ENCODE data around the gene TKTL1.
"Not testable (repeated sequence)": the region's sequence is repeated elsewhere in the genome, so short reads cannot be mapped to it uniquely, and the experiment has no call there.

Gene TKTL1, protein sequence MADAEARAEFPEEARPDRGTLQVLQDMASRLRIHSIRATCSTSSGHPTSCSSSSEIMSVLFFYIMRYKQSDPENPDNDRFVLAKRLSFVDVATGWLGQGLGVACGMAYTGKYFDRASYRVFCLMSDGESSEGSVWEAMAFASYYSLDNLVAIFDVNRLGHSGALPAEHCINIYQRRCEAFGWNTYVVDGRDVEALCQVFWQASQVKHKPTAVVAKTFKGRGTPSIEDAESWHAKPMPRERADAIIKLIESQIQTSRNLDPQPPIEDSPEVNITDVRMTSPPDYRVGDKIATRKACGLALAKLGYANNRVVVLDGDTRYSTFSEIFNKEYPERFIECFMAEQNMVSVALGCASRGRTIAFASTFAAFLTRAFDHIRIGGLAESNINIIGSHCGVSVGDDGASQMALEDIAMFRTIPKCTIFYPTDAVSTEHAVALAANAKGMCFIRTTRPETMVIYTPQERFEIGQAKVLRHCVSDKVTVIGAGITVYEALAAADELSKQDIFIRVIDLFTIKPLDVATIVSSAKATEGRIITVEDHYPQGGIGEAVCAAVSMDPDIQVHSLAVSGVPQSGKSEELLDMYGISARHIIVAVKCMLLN

DNA sequence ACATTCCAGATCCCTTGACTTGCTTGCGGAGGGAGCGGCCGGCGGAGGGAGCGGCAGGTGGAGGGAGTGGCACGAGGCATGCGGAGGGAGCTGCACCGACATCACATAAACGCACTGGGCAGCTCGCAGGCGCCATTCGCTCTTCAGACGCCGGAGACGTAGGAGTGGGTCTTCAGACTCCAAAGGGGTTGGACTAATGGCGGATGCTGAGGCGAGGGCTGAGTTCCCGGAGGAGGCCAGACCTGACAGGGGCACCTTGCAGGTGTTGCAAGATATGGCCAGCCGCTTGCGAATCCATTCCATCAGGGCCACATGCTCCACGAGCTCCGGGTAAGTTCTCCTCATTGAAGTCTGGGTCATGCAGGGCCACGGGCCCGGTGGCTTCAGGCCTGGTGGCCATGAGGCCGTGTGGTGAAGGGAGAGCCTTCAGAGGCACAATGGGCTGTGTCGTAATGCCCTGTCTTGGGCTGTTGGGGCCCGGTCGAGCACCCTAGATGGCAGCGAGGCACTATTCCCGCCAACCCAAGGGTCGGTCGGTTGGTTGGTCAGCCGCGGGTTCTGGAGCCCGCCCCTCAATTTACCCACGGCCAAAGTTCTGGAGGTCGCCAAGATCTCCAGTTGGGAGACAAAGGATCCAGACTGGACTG, at the start of gene TKTL1:
Gene TKTL1 (plus strand): TSS at position 132 of the 647 bp plus-strand sequence. CDS start 65 bp downstream, at position 197.
- Mint-ChIP-seq H3K36me3 (ENCODE audit: low read depth) (no peaks in the 10 kb centered on the region), H3K27me3 (no peaks in the 10 kb centered on the region), H3K4me1 (ENCODE audit: low read depth) (peaks cover 5% of the 10 kb centered on the region), H3K4me3 (no peak within 1 kb of the TSS), H3K9me3 (no peaks in the 10 kb centered on the region), H3K27ac (no peak within 1 kb of the TSS)

DNA sequence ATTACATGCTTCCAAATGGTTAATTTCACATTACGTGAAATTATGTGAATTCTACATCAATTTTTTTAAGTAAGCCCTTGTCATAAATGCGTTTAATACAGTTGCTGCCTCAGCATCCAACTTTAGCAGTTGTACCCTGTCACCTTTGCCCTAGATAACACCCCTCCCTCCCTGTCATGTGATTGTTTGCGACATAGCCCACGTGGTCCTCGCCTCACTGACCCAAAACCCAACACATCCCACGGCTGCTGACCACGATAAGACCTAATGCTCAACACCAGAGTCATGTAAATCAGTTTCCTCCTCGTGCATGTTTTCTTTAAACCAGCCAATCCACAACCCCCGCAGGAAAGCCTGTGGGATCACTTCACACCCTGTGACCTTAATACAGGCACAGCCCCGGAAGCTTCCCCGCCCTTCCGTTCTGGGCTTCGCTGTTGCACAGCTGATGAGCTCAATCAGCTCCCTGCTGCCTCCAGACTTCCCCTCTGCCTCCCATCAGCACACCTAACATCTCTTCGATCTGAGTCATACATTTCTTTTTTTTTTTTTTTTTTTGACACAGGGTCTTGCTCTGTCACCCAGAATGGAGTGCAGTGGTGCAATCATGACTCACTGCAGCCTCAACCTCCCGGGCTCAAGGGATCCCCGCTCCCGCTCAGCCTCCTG, 48.1 kb upstream of the TKTL1 start:
- not testable (repeated sequence) for H3K27me3 Mint-ChIP-seq; H3K4me3 Mint-ChIP-seq; H3K4me1 Mint-ChIP-seq (ENCODE audit: low read depth); H3K36me3 Mint-ChIP-seq (ENCODE audit: low read depth); H3K27ac Mint-ChIP-seq; H3K9me3 Mint-ChIP-seq

DNA sequence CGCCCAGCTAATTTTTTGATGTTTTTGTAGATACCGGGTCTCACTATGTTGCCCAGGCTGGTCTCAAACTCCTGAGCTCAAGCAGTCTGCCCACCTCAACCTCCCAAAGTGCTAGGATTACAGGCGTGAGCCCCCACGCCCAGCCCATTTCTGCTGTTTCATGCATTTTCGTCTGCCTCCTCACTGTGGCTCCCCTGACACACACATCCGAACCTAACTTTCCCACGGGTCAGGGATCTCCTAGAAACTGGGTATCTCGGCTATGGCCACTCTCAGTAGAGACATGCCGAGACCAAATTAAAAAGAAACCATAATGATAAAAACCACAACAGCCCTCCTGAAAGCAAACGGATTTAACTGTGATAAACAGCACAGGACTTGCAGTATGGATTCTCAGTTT, 47.5 kb upstream of the TKTL1 start:
- H3K36me3 Mint-ChIP-seq (ENCODE audit: low read depth); H3K9me3 Mint-ChIP-seq; H3K27ac Mint-ChIP-seq; H3K4me3 Mint-ChIP-seq; H3K4me1 Mint-ChIP-seq (ENCODE audit: low read depth); H3K27me3 Mint-ChIP-seq: not testable (repeated sequence)

DNA sequence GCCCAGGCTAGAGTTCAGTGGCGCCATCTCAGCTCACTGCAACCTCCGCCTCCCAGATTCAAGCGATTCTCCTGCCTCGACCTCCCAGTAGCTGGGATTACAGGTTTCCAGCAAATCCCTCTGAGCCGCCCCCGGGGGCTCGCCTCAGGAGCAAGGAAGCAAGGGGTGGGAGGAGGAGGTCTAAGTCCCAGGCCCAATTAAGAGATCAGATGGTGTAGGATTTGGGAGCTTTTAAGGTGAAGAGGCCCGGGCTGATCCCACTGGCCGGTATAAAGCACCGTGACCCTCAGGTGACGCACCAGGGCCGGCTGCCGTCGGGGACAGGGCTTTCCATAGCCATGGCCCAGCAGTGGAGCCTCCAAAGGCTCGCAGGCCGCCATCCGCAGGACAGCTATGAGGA, 38.3 kb upstream of the TKTL1 start, which contains the start of gene OPN1MW3:
Gene OPN1MW3 (plus strand): TSS at position 301 of the 400 bp plus-strand sequence. CDS start 38 bp downstream, at position 339.
- not testable (repeated sequence) for H3K36me3 Mint-ChIP-seq (ENCODE audit: low read depth); H3K4me1 Mint-ChIP-seq (ENCODE audit: low read depth); H3K27ac Mint-ChIP-seq; H3K4me3 Mint-ChIP-seq; H3K27me3 Mint-ChIP-seq; H3K9me3 Mint-ChIP-seq

DNA sequence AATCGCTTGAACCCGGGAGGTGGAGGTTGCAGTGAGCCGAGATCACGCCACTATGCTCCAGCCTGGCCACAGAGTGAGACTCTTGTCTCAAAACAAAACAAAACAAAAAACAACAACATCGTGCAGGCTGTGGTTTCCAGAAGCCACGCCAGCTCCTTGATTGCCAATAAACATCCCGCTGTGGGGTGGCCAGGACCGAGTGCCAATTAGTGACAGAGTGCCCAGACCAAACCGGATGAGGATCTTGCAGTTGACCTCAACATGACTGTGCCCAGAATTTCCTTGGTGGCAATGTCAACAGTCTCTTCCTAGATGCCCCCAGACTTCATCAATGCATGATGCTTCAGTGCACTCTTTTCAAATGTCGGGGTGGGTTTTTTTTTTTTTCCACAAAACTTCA, 36.9 kb upstream of the TKTL1 start:
- H3K4me3 Mint-ChIP-seq: not testable (repeated sequence)

DNA sequence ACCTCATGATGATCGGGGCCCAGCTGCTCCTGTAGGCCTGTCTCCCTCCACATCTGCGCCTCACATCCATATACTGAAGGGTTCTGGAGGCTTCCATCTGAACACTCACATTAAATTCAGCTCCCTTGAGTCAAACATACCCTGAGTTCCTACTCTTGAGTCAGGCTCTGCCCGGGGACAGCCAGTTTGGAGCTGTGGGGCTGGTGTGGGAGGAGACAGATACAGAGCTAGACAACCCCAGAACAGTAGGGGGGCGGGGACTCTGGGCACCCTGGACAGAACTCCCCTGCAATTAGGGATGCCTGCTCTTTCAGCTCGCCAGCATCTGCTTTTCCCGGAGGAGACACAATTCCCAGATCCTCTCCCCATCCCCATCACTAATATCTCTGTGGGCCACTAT, 32.5 kb upstream of the TKTL1 start:
- H3K4me1 Mint-ChIP-seq (ENCODE audit: low read depth); H3K4me3 Mint-ChIP-seq; H3K27me3 Mint-ChIP-seq; H3K9me3 Mint-ChIP-seq; H3K27ac Mint-ChIP-seq; H3K36me3 Mint-ChIP-seq (ENCODE audit: low read depth): not testable (repeated sequence)

More for the DNA sequence above, 36.9 kb upstream of the TKTL1 start:
- H3K36me3 Mint-ChIP-seq (ENCODE audit: low read depth); H3K4me1 Mint-ChIP-seq (ENCODE audit: low read depth); H3K9me3 Mint-ChIP-seq; H3K27me3 Mint-ChIP-seq; H3K27ac Mint-ChIP-seq: not testable (repeated sequence)

DNA sequence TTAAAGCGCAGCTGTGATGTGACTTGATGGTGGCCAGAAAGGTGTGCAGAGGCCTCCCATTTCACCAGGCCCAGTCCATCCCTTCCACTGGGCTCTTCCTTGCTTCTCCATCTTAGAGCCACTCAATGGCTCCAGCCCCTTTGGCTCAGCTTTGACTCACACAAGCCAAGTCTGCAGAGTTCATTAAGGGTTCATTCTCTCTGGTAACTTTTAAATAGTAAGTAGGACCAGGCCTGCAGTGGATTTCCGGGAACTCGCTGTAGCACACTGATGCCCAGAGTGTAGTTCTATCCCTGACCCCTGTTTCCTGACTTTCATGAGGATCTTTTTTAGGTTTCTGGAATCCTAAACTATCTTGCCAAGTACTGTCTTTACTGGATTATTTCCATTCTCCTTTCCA, 26.4 kb upstream of the TKTL1 start:
- H3K4me3 Mint-ChIP-seq; H3K27ac Mint-ChIP-seq; H3K9me3 Mint-ChIP-seq; H3K36me3 Mint-ChIP-seq (ENCODE audit: low read depth); H3K4me1 Mint-ChIP-seq (ENCODE audit: low read depth); H3K27me3 Mint-ChIP-seq: not testable (repeated sequence)

DNA sequence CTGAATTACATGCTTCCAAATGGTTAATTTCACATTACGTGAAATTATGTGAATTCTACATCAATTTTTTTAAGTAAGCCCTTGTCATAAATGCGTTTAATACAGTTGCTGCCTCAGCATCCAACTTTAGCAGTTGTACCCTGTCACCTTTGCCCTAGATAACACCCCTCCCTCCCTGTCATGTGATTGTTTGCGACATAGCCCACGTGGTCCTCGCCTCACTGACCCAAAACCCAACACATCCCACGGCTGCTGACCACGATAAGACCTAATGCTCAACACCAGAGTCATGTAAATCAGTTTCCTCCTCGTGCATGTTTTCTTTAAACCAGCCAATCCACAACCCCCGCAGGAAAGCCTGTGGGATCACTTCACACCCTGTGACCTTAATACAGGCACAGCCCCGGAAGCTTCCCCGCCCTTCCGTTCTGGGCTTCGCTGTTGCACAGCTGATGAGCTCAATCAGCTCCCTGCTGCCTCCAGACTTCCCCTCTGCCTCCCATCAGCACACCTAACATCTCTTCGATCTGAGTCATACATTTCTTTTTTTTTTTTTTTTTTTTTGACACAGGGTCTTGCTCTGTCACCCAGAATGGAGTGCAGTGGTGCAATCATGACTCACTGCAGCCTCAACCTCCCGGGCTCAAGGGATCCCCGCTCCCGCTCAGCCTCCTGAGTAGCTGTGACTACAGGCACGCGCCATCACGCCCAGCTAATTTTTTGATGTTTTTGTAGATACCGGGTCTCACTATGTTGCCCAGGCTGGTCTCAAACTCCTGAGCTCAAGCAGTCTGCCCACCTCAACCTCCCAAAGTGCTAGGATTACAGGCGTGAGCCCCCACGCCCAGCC, 10.9 kb upstream of the TKTL1 start:
- H3K9me3 Mint-ChIP-seq; H3K27ac Mint-ChIP-seq; H3K4me1 Mint-ChIP-seq (ENCODE audit: low read depth); H3K27me3 Mint-ChIP-seq; H3K4me3 Mint-ChIP-seq; H3K36me3 Mint-ChIP-seq (ENCODE audit: low read depth): not testable (repeated sequence)

DNA sequence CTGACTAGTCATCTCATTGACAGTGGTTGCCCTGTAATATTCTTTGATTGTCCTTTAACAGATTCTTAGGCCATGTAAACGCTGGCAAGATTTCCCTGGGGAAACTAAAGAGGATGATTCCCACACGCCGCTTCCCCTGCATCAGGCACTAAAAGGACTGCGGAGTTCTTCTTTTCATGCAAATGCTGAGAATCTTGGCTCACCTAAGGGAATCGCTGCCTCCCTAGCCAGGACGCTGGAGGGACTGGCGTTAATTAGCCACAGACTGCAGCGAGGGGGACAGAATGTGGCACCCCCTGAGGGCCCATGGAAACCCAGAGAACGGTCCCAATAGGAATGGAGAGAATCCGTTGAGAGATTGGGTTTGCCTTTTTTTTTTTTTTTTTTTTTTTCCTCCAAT, 9.2 kb upstream of the TKTL1 start:
- not testable (repeated sequence) for H3K4me3 Mint-ChIP-seq; H3K27me3 Mint-ChIP-seq; H3K27ac Mint-ChIP-seq; H3K4me1 Mint-ChIP-seq (ENCODE audit: low read depth); H3K36me3 Mint-ChIP-seq (ENCODE audit: low read depth); H3K9me3 Mint-ChIP-seq

DNA sequence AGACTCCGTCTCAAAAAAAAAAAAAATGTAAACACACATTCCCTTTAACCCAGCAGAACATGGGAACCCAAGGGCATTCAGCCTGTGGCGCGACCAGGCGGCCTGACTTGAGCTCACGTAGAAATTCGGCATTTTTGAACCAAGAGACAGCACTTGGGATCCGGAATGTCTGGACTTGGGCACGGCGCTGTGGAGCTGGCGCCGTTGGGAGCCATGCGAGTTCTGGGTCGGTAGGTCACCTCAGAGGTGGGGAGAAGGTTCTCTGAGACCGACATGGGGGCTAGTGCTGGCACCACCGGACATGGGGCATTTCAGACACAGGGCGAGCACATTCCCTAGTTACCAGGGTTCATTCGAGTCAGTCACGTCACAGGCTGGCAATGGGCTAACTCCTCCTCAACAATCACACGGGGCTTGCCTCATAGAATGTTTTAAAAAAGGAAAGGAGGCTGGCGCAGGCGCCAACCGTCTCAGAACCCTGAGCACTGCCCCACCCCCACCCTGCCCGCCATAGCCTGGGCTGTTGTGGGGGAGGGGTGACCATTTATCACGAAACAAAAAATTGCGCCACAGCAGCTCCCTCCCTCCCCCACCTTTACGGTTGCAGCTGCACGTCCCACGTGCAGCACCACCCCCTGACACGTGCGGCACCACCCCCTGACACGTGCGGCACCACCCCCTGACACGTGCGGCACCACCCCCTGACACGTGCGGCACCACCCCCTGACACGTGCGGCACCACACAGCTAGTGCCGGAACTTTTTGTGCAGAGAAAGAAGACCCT, 612 bp upstream of the TKTL1 start, which contains the start of gene TEX28:
Gene TEX28 (minus strand): TSS at position 334 of the 784 bp plus-strand sequence. CDS start 3,007 bp downstream, outside the sequence.
- Mint-ChIP-seq H3K27ac (no peak within 1 kb of the TSS), H3K4me3 (no peak within 1 kb of the TSS), H3K36me3 (ENCODE audit: low read depth) (no peaks in the 10 kb centered on the region), H3K4me1 (ENCODE audit: low read depth) (peaks cover 5% of the 10 kb centered on the region), H3K9me3 (no peaks in the 10 kb centered on the region), H3K27me3 (no peaks in the 10 kb centered on the region)

DNA sequence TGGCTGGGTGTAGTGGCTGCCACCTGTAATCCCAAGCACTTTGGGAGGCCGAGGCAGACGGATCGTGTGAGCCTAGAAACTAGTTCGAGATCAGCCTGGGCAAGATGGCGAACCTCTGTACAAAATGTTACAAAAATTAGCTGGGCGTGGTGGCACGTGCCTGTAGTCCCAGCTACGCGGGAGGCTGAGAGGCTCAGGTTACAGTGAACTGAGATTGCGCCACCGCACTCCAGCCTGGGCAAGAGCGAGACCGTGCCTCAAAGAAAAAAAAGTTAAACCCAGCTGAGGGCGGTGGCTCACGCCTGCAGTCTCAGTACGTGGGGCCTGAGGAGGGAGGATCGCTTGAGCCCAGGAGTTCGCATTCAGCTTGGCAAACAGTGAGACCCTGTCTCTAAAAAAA, 1.1 kb downstream of the TKTL1 start:
- Mint-ChIP-seq H3K4me1 (ENCODE audit: low read depth) (peaks cover 5% of the 10 kb centered on the region), H3K4me3 (no peak overlapping the region), H3K27ac (no peak overlapping the region), H3K9me3 (no peaks in the 10 kb centered on the region), H3K36me3 (ENCODE audit: low read depth) (no peaks in the 10 kb centered on the region), H3K27me3 (no peaks in the 10 kb centered on the region)

DNA sequence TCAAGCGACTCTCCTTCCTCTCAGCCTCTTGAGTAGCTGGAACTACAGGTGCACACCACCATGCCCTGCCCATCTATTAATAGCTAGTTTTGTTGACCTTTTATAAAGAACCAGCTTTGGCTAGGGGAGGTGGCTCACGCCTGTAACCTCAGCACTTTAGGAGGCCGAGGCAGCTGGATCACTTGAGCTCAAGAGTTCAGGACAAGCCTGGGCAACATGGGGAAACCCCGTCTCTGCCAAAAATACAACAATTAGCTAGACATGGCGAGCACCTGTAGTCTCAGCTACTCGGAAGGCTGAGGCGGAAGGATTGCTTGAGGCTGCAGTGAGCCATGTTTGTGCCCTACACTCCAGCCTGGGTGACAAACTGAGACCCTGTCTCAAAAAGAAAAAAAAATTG, 2.7 kb downstream of the TKTL1 start:
- no peaks in the 10 kb centered on the region for H3K27me3 Mint-ChIP-seq
- H3K4me3 Mint-ChIP-seq: no peak overlapping the region
- no peaks in the 10 kb centered on the region for H3K36me3 Mint-ChIP-seq (ENCODE audit: low read depth)
- peaks cover 5% of the 10 kb centered on the region for H3K4me1 Mint-ChIP-seq (ENCODE audit: low read depth)
- no peaks in the 10 kb centered on the region for H3K9me3 Mint-ChIP-seq
- H3K27ac Mint-ChIP-seq: no peak overlapping the region

DNA sequence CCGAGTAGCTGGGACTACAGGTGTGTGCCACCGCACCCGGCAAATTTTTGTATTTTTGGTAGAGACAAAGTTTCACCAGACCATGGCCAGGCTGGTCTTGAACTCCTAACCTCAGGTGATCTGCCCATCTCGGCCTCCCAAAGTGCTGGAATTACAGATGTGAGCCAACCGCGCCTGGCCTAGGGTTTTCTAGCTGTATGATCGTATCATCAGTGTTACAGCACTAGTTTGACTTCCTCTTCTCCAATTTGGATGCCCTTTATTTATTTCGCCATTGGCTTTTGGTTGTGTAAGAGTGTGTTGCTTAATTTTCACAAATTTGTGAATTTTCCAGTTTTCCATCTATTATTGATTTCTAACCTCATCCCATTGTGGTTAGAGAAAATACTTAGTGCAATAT, 5.2 kb downstream of the TKTL1 start:
- H3K4me1 Mint-ChIP-seq (ENCODE audit: low read depth): peaks cover 10% of the 10 kb centered on the region
- no peak overlapping the region for H3K27ac Mint-ChIP-seq
- H3K36me3 Mint-ChIP-seq (ENCODE audit: low read depth): no peaks in the 10 kb centered on the region
- H3K4me3 Mint-ChIP-seq: no peak overlapping the region
- H3K27me3 Mint-ChIP-seq: no peaks in the 10 kb centered on the region
- H3K9me3 Mint-ChIP-seq: no peaks in the 10 kb centered on the region

DNA sequence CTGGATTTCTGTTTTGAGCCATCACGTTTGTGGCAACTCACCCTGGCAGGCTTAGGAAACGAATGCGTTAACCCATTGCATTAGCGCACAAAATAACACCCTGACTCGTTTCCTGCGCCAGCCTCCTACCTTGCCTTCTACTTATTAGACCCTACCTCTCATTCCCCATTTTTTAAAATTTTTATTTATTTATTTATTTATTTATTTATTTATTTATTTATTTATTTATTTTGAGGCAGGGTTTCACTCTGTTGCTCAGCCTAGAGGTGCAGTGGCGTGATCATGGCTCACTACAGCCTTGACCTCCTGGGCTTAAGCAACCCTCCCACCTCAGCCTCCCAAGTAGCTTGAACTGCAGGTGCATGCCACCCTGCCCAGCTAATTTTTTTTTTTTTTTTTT, 7.4 kb downstream of the TKTL1 start:
- H3K4me3 Mint-ChIP-seq; H3K9me3 Mint-ChIP-seq; H3K27ac Mint-ChIP-seq; H3K36me3 Mint-ChIP-seq (ENCODE audit: low read depth); H3K27me3 Mint-ChIP-seq: not testable (repeated sequence)
- peaks cover 13% of the 10 kb centered on the region for H3K4me1 Mint-ChIP-seq (ENCODE audit: low read depth)

Measured in stimulated activated naive CD8-positive, alpha-beta T cell treated with anti-CD3 and anti-CD28 coated beads, Interleukin-15, Interleukin-2, amounts not matched to agents 100 ng/mL and 50 ng/mL, for 24 hours (primary cell).